OCI-LY3 (cell line): ENCODE data around the gene ZC3H15.

ENCODE experiments used
- EZH2phosphoT487 ChIP-seq: fragments of 200-600 bp; shearing (Covaris generic); IDR thresholded peaks from 2 replicates; pipeline ENCODE4 v1.6.1; 2018; ENCODE audit warnings: antibody characterized with exemption, mixed run types, low read depth
- TF ChIP-seq, protein P1 (sequence below): fragments of 200-600, 300-600 bp; sonication (generic); IDR thresholded peaks from 2 replicates; pipeline ENCODE4 v1.5.1; 2014; ENCODE audit warnings: antibody characterized with exemption, low read length, low read depth

- TF ChIP-seq, protein P1, sequence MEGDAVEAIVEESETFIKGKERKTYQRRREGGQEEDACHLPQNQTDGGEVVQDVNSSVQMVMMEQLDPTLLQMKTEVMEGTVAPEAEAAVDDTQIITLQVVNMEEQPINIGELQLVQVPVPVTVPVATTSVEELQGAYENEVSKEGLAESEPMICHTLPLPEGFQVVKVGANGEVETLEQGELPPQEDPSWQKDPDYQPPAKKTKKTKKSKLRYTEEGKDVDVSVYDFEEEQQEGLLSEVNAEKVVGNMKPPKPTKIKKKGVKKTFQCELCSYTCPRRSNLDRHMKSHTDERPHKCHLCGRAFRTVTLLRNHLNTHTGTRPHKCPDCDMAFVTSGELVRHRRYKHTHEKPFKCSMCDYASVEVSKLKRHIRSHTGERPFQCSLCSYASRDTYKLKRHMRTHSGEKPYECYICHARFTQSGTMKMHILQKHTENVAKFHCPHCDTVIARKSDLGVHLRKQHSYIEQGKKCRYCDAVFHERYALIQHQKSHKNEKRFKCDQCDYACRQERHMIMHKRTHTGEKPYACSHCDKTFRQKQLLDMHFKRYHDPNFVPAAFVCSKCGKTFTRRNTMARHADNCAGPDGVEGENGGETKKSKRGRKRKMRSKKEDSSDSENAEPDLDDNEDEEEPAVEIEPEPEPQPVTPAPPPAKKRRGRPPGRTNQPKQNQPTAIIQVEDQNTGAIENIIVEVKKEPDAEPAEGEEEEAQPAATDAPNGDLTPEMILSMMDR = no peak
- TF ChIP-seq EZH2phosphoT487 = no peak
Observed at GRCh38 chr2:186508263-186508662, 22.2 kb downstream of the ZC3H15 start.
